Skeletal muscle tissue (tissue), 4 donors: ENCODE results near the gene VCP. TPM values are rescaled to one million over a fixed set of nuclear protein-coding genes. Genes with fewer than 3 reads are reported as not detected.
A peak's percentile ranks its signal among the peaks of the same experiment; 100 is the strongest.

ENCODE experiments used
- H3K27ac ChIP-seq: one replicate; pipeline ENCODE4 v1.7.0; 2013; ENCODE audit warnings: mild to moderate bottlenecking, low read depth, low read length, inconsistent platforms
- H3K27me3 ChIP-seq, 3 donors: one replicate each; pipeline ENCODE4 v1.7.0; 2013; ENCODE audit warnings: low read length in 3 of 3; ENCODE audit not compliant: control insufficient read depth in 3 of 3, insufficient read depth in 3 of 3
- H3K36me3 ChIP-seq, 3 donors: one replicate each; pipeline ENCODE4 v1.7.0; 2013; ENCODE audit warnings: low read length in 3 of 3; ENCODE audit not compliant: control insufficient read depth in 3 of 3, insufficient read depth in 3 of 3
- H3K4me1 ChIP-seq, 3 donors: one replicate each; pipeline ENCODE4 v1.7.0; 2013; ENCODE audit warnings: low read length in 3 of 3, mild to moderate bottlenecking in 3 of 3; ENCODE audit not compliant: control insufficient read depth in 3 of 3, insufficient read depth in 3 of 3
- H3K4me3 ChIP-seq, 3 donors: one replicate each; pipeline ENCODE4 v1.7.0; 2013; ENCODE audit warnings: low read length in 3 of 3
- H3K9ac ChIP-seq, 3 donors: one replicate each; pipeline ENCODE4 v1.7.0; 2013; ENCODE audit warnings: low read length in 3 of 3, mild to moderate bottlenecking in 3 of 3, moderate library complexity in 2 of 3, low read depth in 1 of 3
- H3K9me3 ChIP-seq, 3 donors: one replicate each; pipeline ENCODE4 v1.7.0; 2013; ENCODE audit warnings: low read length in 3 of 3; ENCODE audit not compliant: control insufficient read depth in 3 of 3
- total RNA-seq: library from RNA; depleted of rRNA; stranded (reverse); fragments of >200 nt; gene quantifications from one replicate; pipeline ENCODE4 v1.2.3, GENCODE V29; 2014
- donor health status: Osteomylitis.

VCP gene
- total RNA-seq, 1 donor from 2014 or later: 212 TPM

DNA sequence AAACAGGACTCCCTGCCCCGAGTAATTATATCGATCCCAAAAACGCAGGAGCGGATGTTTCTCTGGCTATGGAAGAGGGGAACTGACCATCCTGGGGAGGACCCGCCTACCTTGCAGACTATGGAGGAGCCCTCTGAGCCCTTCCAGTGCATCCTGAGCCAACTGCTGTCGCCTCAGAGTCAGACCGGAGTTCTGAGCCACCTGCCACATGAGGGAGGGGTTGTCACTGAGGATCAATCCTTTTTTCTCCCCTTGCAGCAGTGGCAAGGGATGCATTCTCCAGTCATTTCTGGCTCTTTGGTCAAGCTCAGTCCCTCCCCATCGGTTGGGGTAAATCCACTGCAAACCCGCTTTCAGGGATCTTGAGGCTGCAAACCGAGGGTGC is 6.6 kb upstream of the VCP start:
- Histone ChIP-seq H3K9me3 (no peaks in the 10 kb centered on the region), H3K4me3 (peak overlapping the region; percentile 86 to 94 (median 94)), H3K27me3 (no peaks in the 10 kb centered on the region), H3K27ac (peak overlapping the region; percentile 62), H3K9ac (peak overlapping the region; percentile 59 to 87 (median 81)), H3K4me1 (peaks cover 17 to 25% (median 19%) of the 10 kb centered on the region in 3 donors), H3K36me3 (peaks cover 2 to 8% (median 5%) of the 10 kb centered on the region in 3 donors)

DNA sequence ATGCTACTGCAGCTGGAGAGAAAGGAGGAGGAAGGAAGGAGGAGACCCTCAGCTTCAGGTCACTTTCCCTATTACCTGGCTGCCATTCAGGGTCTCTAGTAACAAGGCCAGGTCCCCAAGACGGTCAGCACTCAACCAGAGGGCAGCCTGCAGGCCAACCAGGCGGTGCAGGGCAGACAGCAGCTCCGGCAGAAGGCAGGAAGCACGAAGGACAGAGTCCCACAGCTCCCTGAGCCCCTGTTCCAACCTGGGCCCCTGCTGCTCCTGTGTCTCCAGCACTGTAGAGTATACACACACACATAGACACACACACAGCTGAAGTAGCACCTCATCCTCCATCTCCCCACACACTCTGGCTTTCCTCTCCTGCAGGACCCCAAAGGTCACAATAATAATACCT is 5.6 kb upstream of the VCP start:
- Histone ChIP-seq H3K9ac (peak overlapping the region in 2 of 3 donors; percentile 81 to 87), H3K27me3 (no peaks in the 10 kb centered on the region), H3K27ac (no peak overlapping the region), H3K9me3 (no peaks in the 10 kb centered on the region), H3K4me1 (peaks cover 19 to 25% (median 19%) of the 10 kb centered on the region in 3 donors), H3K4me3 (no peak overlapping the region), H3K36me3 (peaks cover 2 to 8% (median 5%) of the 10 kb centered on the region in 3 donors)

DNA sequence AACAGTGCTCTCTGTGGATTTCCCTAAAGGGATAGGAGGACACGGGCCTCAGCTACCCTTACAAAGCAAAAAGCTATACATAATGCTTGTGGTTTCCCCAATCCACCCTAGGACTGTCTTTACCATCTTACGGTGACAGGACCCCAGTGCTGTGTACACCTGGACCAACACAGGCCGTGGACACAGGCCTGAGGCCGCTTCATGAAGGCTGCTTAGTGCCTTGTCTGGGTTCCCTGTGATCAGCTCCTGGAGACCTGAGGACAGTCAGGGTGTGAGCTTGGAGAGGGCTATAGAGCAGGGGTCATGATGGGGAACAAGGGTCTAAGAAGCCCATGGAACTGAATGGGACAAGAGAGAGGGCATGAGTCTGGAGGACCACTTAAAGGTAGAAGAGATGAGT is 4.4 kb upstream of the VCP start:
- H3K4me3 ChIP-seq: no peak overlapping the region
- H3K9ac ChIP-seq: no peak overlapping the region
- H3K4me1 ChIP-seq: peaks cover 22 to 29% (median 22%) of the 10 kb centered on the region in 3 donors
- no peaks in the 10 kb centered on the region for H3K27me3 ChIP-seq
- peaks cover 2 to 8% (median 5%) of the 10 kb centered on the region in 3 donors for H3K36me3 ChIP-seq
- H3K9me3 ChIP-seq: no peaks in the 10 kb centered on the region
- H3K27ac ChIP-seq: no peak overlapping the region

DNA sequence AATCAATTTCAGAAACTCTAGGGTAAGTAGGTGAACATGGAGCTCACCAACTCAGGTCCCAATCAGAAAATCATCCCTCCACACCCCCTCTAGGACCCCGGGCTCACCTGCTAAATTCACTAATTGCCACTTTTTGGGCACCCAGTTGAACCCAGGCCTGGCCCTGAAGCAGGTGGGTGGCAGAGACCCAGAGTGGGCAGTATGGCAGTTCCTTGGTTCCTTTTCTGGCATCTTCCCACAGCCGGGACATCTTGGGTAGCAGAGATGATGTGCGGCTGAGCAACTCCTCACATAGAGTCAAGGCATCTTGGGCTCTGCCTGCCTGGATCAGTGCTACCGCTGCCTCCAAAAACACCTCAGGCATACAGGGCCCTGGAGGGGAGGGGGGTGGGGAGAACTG is 2.9 kb upstream of the VCP start:
- H3K9ac ChIP-seq: peak overlapping the region in 1 of 3 donors; percentile 25
- H3K27ac ChIP-seq: no peak overlapping the region
- H3K27me3 ChIP-seq: no peaks in the 10 kb centered on the region
- peaks cover 2 to 8% (median 5%) of the 10 kb centered on the region in 3 donors for H3K36me3 ChIP-seq
- H3K9me3 ChIP-seq: no peaks in the 10 kb centered on the region
- no peak overlapping the region for H3K4me3 ChIP-seq
- peaks cover 26 to 34% (median 31%) of the 10 kb centered on the region in 3 donors for H3K4me1 ChIP-seq

DNA sequence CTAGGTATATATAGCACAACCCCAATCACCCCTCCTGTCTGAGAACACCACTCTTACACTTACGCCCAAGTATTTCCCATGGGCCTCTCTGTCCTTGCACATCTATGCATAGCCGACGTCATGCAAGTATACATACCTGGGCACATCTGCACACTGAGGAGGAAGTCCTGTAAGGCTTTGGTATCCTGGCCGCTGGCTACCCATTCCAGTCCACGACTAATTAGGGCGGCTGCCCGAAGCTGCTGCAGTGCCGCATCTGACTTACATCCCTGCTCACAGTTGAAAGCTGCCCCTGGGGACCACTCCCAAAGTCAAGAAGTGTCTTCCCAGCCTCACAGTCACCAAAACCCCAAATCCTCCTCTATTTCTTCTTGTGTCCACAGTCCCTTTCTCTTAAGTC is 2.4 kb upstream of the VCP start:
- H3K27ac ChIP-seq: no peak overlapping the region
- H3K4me3 ChIP-seq: no peak overlapping the region
- no peaks in the 10 kb centered on the region for H3K9me3 ChIP-seq
- peaks cover 28 to 35% (median 35%) of the 10 kb centered on the region in 3 donors for H3K4me1 ChIP-seq
- no peak overlapping the region for H3K9ac ChIP-seq
- peaks cover 2 to 8% (median 5%) of the 10 kb centered on the region in 3 donors for H3K36me3 ChIP-seq
- no peaks in the 10 kb centered on the region for H3K27me3 ChIP-seq

DNA sequence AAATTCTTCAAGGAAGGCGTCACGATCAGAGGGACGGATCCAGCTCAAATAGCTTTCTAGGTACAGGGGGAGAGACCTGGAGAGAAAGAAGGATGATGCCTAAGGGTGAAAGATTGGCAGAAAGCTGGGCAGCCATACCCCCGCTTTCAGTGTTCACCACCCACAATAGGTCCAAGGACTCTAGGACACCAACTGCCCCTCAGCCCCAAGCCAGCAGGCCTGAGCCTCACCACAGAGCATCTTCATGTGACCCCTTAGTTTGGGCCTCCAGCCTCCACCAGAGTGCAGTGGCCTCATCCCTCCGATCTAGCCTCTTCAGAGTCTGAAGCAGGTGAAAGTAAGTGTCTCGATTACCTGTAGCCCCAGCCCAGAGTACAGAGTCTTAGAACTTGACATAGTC is 1.7 kb upstream of the VCP start:
- H3K9ac ChIP-seq: no peak overlapping the region
- H3K4me1 ChIP-seq: peaks cover 27 to 35% (median 34%) of the 10 kb centered on the region in 3 donors
- no peak overlapping the region for H3K27ac ChIP-seq
- no peak overlapping the region for H3K4me3 ChIP-seq
- H3K9me3 ChIP-seq: no peaks in the 10 kb centered on the region
- peaks cover 2 to 8% (median 5%) of the 10 kb centered on the region in 3 donors for H3K36me3 ChIP-seq
- no peaks in the 10 kb centered on the region for H3K27me3 ChIP-seq

DNA sequence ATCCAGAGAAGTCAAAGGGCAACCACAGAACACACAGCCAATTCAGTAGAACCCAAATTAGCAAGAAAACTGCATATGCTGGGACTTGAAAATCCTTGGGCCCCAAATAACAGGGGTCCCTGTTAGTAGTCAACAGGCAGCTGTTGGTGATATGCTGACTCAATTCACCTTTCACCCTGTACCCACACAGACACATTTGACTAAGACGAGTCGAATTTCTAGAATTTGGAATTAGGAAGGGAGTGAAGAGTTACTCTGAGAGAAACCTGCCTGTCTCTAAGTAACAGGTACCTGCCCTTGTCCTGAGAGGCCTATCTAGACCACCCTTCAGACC is 821 bp upstream of the VCP start:
- H3K4me3 ChIP-seq: no peak overlapping the region
- peaks cover 2 to 9% (median 7%) of the 10 kb centered on the region in 3 donors for H3K36me3 ChIP-seq
- no peak overlapping the region for H3K9ac ChIP-seq
- no peaks in the 10 kb centered on the region for H3K27me3 ChIP-seq
- peaks cover 29 to 35% (median 34%) of the 10 kb centered on the region in 3 donors for H3K4me1 ChIP-seq
- peak overlapping the region; percentile 99 for H3K27ac ChIP-seq
- H3K9me3 ChIP-seq: no peaks in the 10 kb centered on the region

DNA sequence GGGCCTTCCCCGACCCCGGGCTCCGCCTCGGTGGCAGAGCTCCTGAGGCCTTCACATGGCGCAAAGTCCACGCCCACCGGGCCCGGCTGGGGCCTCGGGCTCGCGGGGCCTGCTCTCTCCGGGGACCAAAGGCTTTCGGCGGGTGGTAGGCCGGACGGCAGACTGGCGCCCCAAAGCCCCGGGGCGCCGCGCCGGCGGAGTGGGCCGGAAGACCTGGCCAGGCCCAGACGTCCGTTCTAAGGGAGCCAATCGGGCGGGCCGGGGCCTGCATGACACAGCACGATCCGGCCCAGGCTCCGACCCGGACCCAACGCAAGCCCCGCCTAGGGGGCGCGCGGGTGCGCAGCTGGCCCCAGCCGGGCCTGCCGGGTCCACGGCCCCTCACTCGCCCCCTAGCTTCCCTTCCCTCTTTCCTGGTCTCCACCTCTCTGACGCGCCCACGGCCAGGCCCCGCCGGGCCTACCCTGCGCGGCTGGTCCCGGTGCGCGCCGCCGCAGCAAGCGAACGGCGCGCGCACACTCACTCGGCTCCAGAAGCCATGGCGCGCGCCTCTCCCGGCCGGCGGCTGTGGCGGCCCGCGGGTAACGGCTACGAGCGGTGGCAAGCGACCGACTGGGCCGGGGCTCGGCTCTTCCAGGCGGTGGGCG is 488 bp downstream of the VCP start:
- peak overlapping the region; percentile 94 to 99 (median 97) for H3K9ac ChIP-seq
- peaks cover 13 to 20% (median 20%) of the 10 kb centered on the region in 3 donors for H3K36me3 ChIP-seq
- no peaks in the 10 kb centered on the region for H3K9me3 ChIP-seq
- no peaks in the 10 kb centered on the region for H3K27me3 ChIP-seq
- H3K4me1 ChIP-seq: peaks cover 33 to 41% (median 36%) of the 10 kb centered on the region in 3 donors
- peak overlapping the region; percentile 87 to 95 (median 92) for H3K4me3 ChIP-seq
- H3K27ac ChIP-seq: peak overlapping the region; percentile 99

DNA sequence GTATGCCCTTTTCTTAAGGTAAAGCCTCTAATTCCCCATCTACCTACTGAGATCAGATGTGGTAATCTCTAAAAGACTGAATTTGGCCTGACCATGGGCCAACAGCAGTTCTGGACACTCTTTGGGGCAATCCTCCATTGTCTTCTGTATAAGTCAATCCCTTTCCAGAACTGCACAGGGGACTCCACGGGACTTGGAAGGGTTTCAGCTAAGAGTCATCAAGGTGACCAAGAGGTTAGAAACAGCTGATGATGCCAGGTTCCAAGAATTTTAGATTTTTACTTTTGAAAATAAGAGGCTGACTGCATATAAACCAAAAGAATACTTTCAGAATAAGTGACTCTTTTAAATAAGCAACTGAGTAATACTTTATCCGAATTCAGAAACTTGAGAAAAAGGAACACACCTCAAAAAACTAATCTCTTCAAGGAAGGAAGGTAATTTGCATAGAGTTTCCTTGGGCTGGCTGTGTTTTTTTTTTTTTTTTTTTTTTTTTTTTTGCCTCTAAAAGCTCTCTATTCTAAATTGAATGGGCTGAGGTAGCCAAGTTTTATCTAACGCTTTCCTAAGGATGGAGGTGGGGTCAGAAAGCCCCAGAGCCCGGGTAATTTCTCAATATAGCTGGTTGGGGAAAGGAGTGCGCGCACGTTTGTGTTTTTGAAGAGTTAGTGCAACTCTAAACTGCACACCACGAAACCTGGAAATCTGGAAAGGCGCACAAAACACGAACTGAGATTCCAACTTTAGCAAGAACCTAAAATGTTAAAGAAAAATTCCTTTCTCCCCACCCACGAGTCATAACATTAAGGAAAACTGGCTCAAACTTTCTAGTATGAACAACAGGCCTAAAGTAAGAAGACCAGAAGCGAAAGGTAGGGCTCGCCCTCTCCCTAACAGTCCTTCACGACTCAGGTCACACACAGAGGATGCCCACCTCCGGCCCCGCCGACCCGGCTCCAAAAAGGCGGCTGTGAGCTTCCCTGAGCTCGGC is 1.3 kb downstream of the VCP start:
- no peaks in the 10 kb centered on the region for H3K27me3 ChIP-seq
- no peaks in the 10 kb centered on the region for H3K9me3 ChIP-seq
- peaks cover 18 to 28% (median 26%) of the 10 kb centered on the region in 3 donors for H3K36me3 ChIP-seq
- H3K9ac ChIP-seq: peak overlapping the region; percentile 94 to 99 (median 97)
- H3K27ac ChIP-seq: peak overlapping the region; percentile 99
- H3K4me3 ChIP-seq: peak overlapping the region; percentile 87 to 95 (median 92)
- H3K4me1 ChIP-seq: peaks cover 33 to 44% (median 36%) of the 10 kb centered on the region in 3 donors
